K562 (cell line): Measurements from ENCODE around the gene ZNF485. TPM values are rescaled to one million over a fixed set of nuclear protein-coding genes. Genes with fewer than 3 reads are reported as not detected.

Experiments
- ARHGAP35 ChIP-seq: fragments of 450-650 bp; IDR thresholded peaks from 2 replicates; pipeline ENCODE4 v1.6.1; 2018; ENCODE audit not compliant: partially characterized antibody
- DDX20 ChIP-seq: fragments of 450-650 bp; IDR thresholded peaks from 2 replicates; pipeline ENCODE4 v1.6.1; 2016; ENCODE audit warnings: missing genetic modification characterization, low read depth, mild to moderate bottlenecking, missing compliant biosample characterization, moderate library complexity
- E2F6 ChIP-seq, 2 experiments: IDR thresholded peaks; 2 replicates each; pipeline ENCODE4 v1.6.1; 2011; ENCODE audit warnings: borderline replicate concordance in 1 of 2, control low read depth in 1 of 2, low read depth in 1 of 2, low read length in 1 of 2, mild to moderate bottlenecking in 1 of 2, mixed read lengths in 1 of 2, moderate library complexity in 1 of 2; ENCODE audit not compliant: insufficient read depth in 1 of 2, insufficient read length in 1 of 2, poor library complexity in 1 of 2, severe bottlenecking in 1 of 2; ENCODE audit errors: extremely low read depth in 1 of 2
- FOXO4 ChIP-seq: fragments of 450-650 bp; formaldehyde crosslinking; IDR thresholded peaks from 2 replicates; pipeline ENCODE4 v1.4.0; 2020; ENCODE audit warnings: mild to moderate bottlenecking, moderate library complexity
- KLF6 ChIP-seq: fragments of 250-450 bp; sonication (Bioruptor Pico); IDR thresholded peaks from 2 replicates; pipeline ENCODE4 v1.4.0; 2020; ENCODE audit warnings: mild to moderate bottlenecking, moderate library complexity, borderline replicate concordance
- MYBL2 ChIP-seq, 2 experiments: fragments of 450-650 bp in 1 of 2; sonication (generic) in 1 of 2; formaldehyde crosslinking in 1 of 2; IDR thresholded peaks; 2 replicates each; pipeline versions ENCODE4 v1.6.1 to v1.8.1; 2017 to 2022; ENCODE audit warnings: borderline replicate concordance in 1 of 2, inconsistent platforms in 1 of 2, low read depth in 1 of 2, mild to moderate bottlenecking in 1 of 2, missing genetic modification reagents in 1 of 2, moderate library complexity in 1 of 2
- SETDB1 ChIP-seq: IDR thresholded peaks from one replicate; pipeline ENCODE4 v1.6.1; 2012; ENCODE audit warnings: low read length, control low read depth, inconsistent platforms
- SMAD1 ChIP-seq: fragments of 150-350 bp; IDR thresholded peaks from 2 replicates; pipeline ENCODE4 v1.6.1; 2014; ENCODE audit warnings: low read length, low read depth; ENCODE audit not compliant: partially characterized antibody
- SMARCC2 ChIP-seq: fragments of 450-650 bp; IDR thresholded peaks from 2 replicates; pipeline ENCODE4 v1.6.1; 2017; ENCODE audit warnings: antibody characterized with exemption, moderate library complexity, mild to moderate bottlenecking, low read depth
- SP2 ChIP-seq: IDR thresholded peaks from 2 replicates; pipeline ENCODE4 v1.6.1; 2011; ENCODE audit warnings: mild to moderate bottlenecking, low read depth, low read length, moderate library complexity; ENCODE audit not compliant: poor library complexity, severe bottlenecking; ENCODE audit errors: extremely low read depth
- SRSF3 ChIP-seq: fragments of 200-400 bp; formaldehyde crosslinking; IDR thresholded peaks from 2 replicates; pipeline ENCODE4 v1.6.1; 2016; ENCODE audit warnings: mild to moderate bottlenecking, low read length, moderate library complexity; ENCODE audit not compliant: insufficient read depth
- TFAP4 ChIP-seq: sonication (generic); formaldehyde crosslinking; IDR thresholded peaks from 2 replicates; pipeline ENCODE4 v1.8.0; 2022; ENCODE audit warnings: missing genetic modification reagents, mild to moderate bottlenecking, moderate library complexity, borderline replicate concordance
- THRAP3 ChIP-seq: fragments of 450-650 bp; IDR thresholded peaks from 2 replicates; pipeline ENCODE4 v1.6.1; 2016; ENCODE audit warnings: mild to moderate bottlenecking, inconsistent platforms, borderline replicate concordance
- ZBTB7A ChIP-seq: IDR thresholded peaks from 2 replicates; pipeline ENCODE4 v1.6.1; 2011; ENCODE audit warnings: low read depth, mild to moderate bottlenecking, low read length, moderate library complexity, borderline replicate concordance; ENCODE audit not compliant: control insufficient read depth
- ZFP36 ChIP-seq: fragments of 150-350 bp; IDR thresholded peaks from 2 replicates; pipeline ENCODE4 v1.6.1; 2018; ENCODE audit warnings: low read length, low read depth; ENCODE audit not compliant: partially characterized antibody
- ZNF444 ChIP-seq: fragments of 250-450 bp; sonication (Bioruptor Pico); IDR thresholded peaks from 2 replicates; pipeline ENCODE4 v1.4.0; 2020; ENCODE audit warnings: mild to moderate bottlenecking, moderate library complexity
- ZNF507 ChIP-seq: conservative IDR thresholded peaks from 2 replicates; pipeline ENCODE4 v1.6.1; 2017; ENCODE audit warnings: missing genetic modification characterization, missing compliant biosample characterization
- ZNF57 ChIP-seq: fragments of 450-650 bp; formaldehyde crosslinking; IDR thresholded peaks from 2 replicates; pipeline ENCODE4 v1.4.0; 2020; ENCODE audit warnings: mild to moderate bottlenecking, moderate library complexity
- ZNF785 ChIP-seq: fragments of 250-450 bp; sonication (Bioruptor Pico); IDR thresholded peaks from 2 replicates; pipeline ENCODE4 v1.4.0; 2020; ENCODE audit warnings: mild to moderate bottlenecking
- polyA plus RNA-seq, 8 experiments: library from polyadenylated mRNA; depleted of rRNA in 4 of 8; stranded (reverse) in 5 of 8; unstranded in 3 of 8; fragments of >200 nt; fragmentation: Nextera tagmentation in 2 of 8; fragmentation: Illumina TruSeq in 1 of 8; extraction: Ambion mirVana in 2 of 8; extraction: Trizol in 1 of 8; gene quantifications; 2 replicates each; pipeline versions ENCODE4 v1.2.1 to v1.2.3, GENCODE V29; 2011 to 2014; ENCODE audit warnings: inconsistent platforms in 1 of 8, missing spikeins in 1 of 8
- total RNA-seq, 7 experiments: library from RNA; depleted of rRNA in 6 of 7; stranded (reverse); fragments of >200 nt in 6 of 7; fragmentation: Illumina TruSeq in 2 of 7; extraction: Trizol in 2 of 7; gene quantifications; 2 replicates each; pipeline versions ENCODE4 v1.2.1 to v1.2.3, GENCODE V29; 2011 to 2021; ENCODE audit warnings: low replicate concordance in 1 of 7
- TF ChIP-seq, protein P1 (sequence below): fragments of 450-650 bp; conservative IDR thresholded peaks from 2 replicates; pipeline ENCODE4 v1.6.1; 2016; ENCODE audit warnings: missing genetic modification characterization, low read depth, mild to moderate bottlenecking, missing compliant biosample characterization, moderate library complexity

Gene ZNF485
- total and polyA plus RNA-seq, 9 of the 15 experiments (the other 6 are each of a cell fraction or from before 2014, with no cell fraction given) = 8.0 to 18.7 (median 11.9) TPM

DNA sequence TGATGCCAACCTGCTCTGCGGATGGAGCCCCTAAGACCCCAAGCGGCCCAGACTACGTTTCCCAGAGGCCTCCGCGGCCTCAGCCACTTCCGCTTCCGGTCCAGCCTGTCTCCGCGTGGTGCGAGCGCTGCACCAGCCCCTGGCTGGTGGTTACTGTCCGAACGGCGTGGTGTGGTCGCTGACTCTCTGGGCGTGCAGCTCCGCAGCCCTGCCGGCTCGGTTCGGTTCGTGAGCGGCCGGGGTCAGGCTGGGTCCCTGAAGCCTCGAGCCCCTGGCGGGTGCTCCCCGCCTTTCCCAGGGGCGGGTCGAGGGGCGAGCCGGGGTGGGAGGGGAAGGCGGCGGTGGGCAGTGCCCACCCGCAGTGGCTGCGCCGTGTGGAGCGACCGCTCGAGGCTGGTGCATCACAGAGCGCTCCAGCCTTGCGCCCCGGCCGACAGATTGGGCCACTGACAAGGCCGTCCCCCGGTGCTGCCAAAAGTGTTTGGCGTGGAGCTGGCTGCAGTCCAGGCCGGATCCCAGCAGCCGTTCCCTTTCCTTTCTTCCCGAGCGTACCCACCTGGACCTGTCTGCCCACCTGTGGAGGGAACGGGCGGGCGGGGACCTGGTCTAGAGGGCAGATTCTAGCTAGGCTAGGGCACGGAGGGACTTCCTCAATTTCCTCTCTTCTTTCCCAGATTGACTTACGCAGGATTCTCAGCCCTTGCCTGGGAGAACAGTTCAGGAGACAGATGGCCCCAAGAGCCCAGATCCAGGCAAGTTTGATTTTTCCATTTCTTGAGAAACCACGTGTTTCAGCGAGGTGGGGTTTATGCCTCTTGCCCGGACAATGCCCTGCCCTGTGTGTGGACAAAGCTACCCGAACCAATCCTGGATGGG lies at the start of gene ZNF485 (continued):
- no peak for TF ChIP-seq SRSF3
- TF ChIP-seq SETDB1 = no peak
- peak; percentile 86 for TF ChIP-seq TFAP4 (CRISPR knock-in tag)
- no peak for TF ChIP-seq MYBL2 (IDR thresholded peaks at IDR 0.05; ENCODE audit: low read depth)
- TF ChIP-seq MYBL2 (CRISPR knock-in tag; IDR thresholded peaks at IDR 0.05; ENCODE audit: borderline replicate concordance) = no peak
- TF ChIP-seq THRAP3 = no peak
- TF ChIP-seq E2F6 (IDR thresholded peaks at IDR 0.05; ENCODE audit: borderline replicate concordance in 1 of 2, extremely low read depth in 1 of 2, insufficient read depth in 1 of 2, insufficient read length in 1 of 2, low read depth in 1 of 2, low read length in 1 of 2, poor library complexity in 1 of 2, severe bottlenecking in 1 of 2) = peak; percentile 92 to 94
- TF ChIP-seq, protein P1, sequence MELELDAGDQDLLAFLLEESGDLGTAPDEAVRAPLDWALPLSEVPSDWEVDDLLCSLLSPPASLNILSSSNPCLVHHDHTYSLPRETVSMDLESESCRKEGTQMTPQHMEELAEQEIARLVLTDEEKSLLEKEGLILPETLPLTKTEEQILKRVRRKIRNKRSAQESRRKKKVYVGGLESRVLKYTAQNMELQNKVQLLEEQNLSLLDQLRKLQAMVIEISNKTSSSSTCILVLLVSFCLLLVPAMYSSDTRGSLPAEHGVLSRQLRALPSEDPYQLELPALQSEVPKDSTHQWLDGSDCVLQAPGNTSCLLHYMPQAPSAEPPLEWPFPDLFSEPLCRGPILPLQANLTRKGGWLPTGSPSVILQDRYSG = peak; percentile 16; the same call in 1 of the 2 replicates
- no peak for TF ChIP-seq SMAD1
- TF ChIP-seq ZBTB7A = peak; percentile 80
- TF ChIP-seq DDX20 (tag) = no peak
- TF ChIP-seq SMARCC2 = no peak
- TF ChIP-seq KLF6 (CRISPR knock-in tag) = no peak
- TF ChIP-seq SP2 = no peak
- no peak for TF ChIP-seq FOXO4
- no peak for TF ChIP-seq ZNF785
- TF ChIP-seq ARHGAP35 = no peak
- no peak for TF ChIP-seq ZNF507 (tag)
- no peak for TF ChIP-seq ZNF57 (CRISPR knock-in tag)
- no peak for TF ChIP-seq ZNF444 (CRISPR knock-in tag)
- TF ChIP-seq ZFP36 = no peak
